Fibroblast of villous mesenchyme (primary cell): ENCODE results near the gene GABRD. TPM values are rescaled to one million over a fixed set of nuclear protein-coding genes. Genes with fewer than 3 reads are reported as not detected.

Experiments used
- DNase-seq: peaks from one replicate; pipeline ENCODE4 v3.0.0-alpha.2; 2010; ENCODE audit warnings: low read depth
- H3K4me3 ChIP-seq: 2 replicates; pipeline ENCODE4 v1.5.1; 2011; ENCODE audit warnings: low read depth, mild to moderate bottlenecking, low read length
- total RNA-seq: library from RNA; depleted of rRNA; stranded (reverse); fragments of >200 nt; gene quantifications from 2 replicates; pipeline ENCODE4 v1.2.3, GENCODE V29; 2012
- TF ChIP-seq, protein P1 (sequence below): IDR thresholded peaks from 2 replicates; pipeline ENCODE4 v1.5.1; 2012; ENCODE audit warnings: low read depth, mild to moderate bottlenecking, low read length; ENCODE audit not compliant: insufficient read depth

GABRD gene
- total RNA-seq, 1 donor, result not detected

- H3K4me3 ChIP-seq, result no peak overlapping the region
- no peak for DNase-seq
- TF ChIP-seq, protein P1, sequence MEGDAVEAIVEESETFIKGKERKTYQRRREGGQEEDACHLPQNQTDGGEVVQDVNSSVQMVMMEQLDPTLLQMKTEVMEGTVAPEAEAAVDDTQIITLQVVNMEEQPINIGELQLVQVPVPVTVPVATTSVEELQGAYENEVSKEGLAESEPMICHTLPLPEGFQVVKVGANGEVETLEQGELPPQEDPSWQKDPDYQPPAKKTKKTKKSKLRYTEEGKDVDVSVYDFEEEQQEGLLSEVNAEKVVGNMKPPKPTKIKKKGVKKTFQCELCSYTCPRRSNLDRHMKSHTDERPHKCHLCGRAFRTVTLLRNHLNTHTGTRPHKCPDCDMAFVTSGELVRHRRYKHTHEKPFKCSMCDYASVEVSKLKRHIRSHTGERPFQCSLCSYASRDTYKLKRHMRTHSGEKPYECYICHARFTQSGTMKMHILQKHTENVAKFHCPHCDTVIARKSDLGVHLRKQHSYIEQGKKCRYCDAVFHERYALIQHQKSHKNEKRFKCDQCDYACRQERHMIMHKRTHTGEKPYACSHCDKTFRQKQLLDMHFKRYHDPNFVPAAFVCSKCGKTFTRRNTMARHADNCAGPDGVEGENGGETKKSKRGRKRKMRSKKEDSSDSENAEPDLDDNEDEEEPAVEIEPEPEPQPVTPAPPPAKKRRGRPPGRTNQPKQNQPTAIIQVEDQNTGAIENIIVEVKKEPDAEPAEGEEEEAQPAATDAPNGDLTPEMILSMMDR, result no peak
Measured at GRCh38 chr1:2070800-2071530, 51.8 kb downstream of the GABRD start.

GRCh38 chr1:2072109-2072806 is 53.1 kb downstream of the GABRD start:
- TF ChIP-seq, protein P1, result no peak
- DNase-seq, result no peak
- H3K4me3 ChIP-seq, result no peak overlapping the region

DNA sequence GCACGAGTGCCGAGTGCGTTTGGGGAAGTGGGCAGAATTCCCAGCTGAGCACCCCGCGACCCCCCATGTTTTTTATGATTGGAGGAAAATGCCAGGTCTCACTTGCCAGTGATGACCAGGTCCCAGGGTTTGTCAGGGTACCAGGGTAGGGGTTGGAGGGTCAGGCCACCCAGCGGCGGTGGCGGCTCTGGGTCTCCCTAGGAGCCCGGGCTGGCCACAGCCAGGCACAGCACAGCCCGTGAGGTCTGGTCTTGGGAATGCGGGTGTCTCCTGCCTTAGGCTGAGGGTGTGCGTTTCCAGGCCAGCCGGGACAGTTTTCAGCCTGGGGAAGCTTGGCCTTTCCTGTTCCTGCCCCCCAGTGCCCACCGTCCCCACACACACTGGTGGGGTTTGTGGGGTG is 53.7 kb downstream of the GABRD start:
- H3K4me3 ChIP-seq, result no peak overlapping the region
- no peak for DNase-seq
- TF ChIP-seq, protein P1, result no peak

- TF ChIP-seq, protein P1, result no peak
- peak; percentile 48 for DNase-seq
- peak overlapping the region; percentile 52 for H3K4me3 ChIP-seq
Measured at GRCh38 chr1:2073382-2074230, 54.5 kb downstream of the GABRD start.

DNA sequence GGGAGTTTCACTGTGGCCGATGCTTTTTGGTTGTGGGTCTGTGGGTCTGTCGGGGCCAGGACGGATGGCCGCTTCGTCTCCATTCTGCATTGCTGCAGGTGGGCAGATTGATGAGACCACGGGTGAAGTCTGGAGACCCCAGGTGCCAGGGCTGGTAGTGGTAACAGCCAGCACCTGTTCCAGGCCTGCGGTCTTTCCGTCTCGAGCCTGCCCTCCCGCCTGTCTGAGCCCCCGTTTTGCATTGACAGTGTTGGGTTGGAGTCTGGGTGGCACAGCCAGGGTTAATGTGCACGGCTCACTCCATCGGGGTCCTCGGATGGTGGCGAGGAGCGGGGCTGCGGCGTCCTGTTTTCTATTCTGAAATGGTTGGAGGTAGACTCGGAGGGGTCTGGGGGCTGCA is 55.3 kb downstream of the GABRD start:
- DNase-seq, result no peak
- no peak overlapping the region for H3K4me3 ChIP-seq
- TF ChIP-seq, protein P1, result no peak

GRCh38 chr1:2074944-2075740 is 56.0 kb downstream of the GABRD start:
- H3K4me3 ChIP-seq, result no peak overlapping the region
- DNase-seq, result peak; percentile 3
- TF ChIP-seq, protein P1, result no peak
